Mesenchymal stem cell (in vitro differentiated cells and primary cell): ENCODE results near the gene TRIM66.
A peak's percentile ranks its signal among the peaks of the same experiment; 100 is the strongest.

ENCODE experiments used
- DNase-seq: peaks from one replicate; pipeline ENCODE4 v3.0.0-alpha.2; 2013
- H2AFZ ChIP-seq: one replicate; pipeline ENCODE4 v1.6.1; 2013; ENCODE audit warnings: low read depth, mild to moderate bottlenecking, control low read depth, inconsistent platforms, low read length, moderate library complexity
- H2AK5ac ChIP-seq: 2 replicates; pipeline ENCODE4 v1.6.1; 2013; ENCODE audit warnings: low read length, moderate library complexity, mild to moderate bottlenecking, inconsistent platforms; ENCODE audit not compliant: severe bottlenecking
- H2BK120ac ChIP-seq: one replicate; pipeline ENCODE4 v1.6.1; 2013; ENCODE audit warnings: low read depth, mild to moderate bottlenecking, inconsistent platforms, low read length, moderate library complexity
- H2BK12ac ChIP-seq, 2 experiments: one replicate each; pipeline ENCODE4 v1.6.1; 2013; ENCODE audit warnings: inconsistent platforms in 2 of 2, low read length in 2 of 2, mild to moderate bottlenecking in 2 of 2, moderate library complexity in 2 of 2, control low read depth in 1 of 2
- H2BK15ac ChIP-seq: one replicate; pipeline ENCODE4 v1.6.1; 2013; ENCODE audit warnings: mild to moderate bottlenecking, low read depth, inconsistent platforms; ENCODE audit not compliant: poor library complexity, severe bottlenecking
- H2BK5ac ChIP-seq: 2 replicates; pipeline ENCODE4 v1.6.1; 2013; ENCODE audit warnings: low read depth, mild to moderate bottlenecking, low read length, control low read depth, inconsistent platforms; ENCODE audit not compliant: poor library complexity, severe bottlenecking
- H3K14ac ChIP-seq, 2 experiments: one replicate each; pipeline ENCODE4 v1.6.1; 2013; ENCODE audit warnings: inconsistent platforms in 2 of 2, low read length in 2 of 2, control low read depth in 1 of 2, mild to moderate bottlenecking in 1 of 2, moderate library complexity in 1 of 2
- H3K18ac ChIP-seq, 2 experiments: one replicate each; pipeline ENCODE4 v1.6.1; 2013; ENCODE audit warnings: inconsistent platforms in 2 of 2, low read length in 2 of 2, control low read depth in 1 of 2, low read depth in 1 of 2, mild to moderate bottlenecking in 1 of 2
- H3K23ac ChIP-seq, 2 experiments: one replicate each; pipeline ENCODE4 v1.6.1; 2013; ENCODE audit warnings: inconsistent platforms in 2 of 2, low read length in 2 of 2, mild to moderate bottlenecking in 2 of 2, moderate library complexity in 2 of 2, control low read depth in 1 of 2
- H3K27ac ChIP-seq: 2 replicates; pipeline ENCODE4 v1.5.1; 2013; ENCODE audit warnings: mild to moderate bottlenecking, moderate library complexity, low read length, control low read depth, inconsistent platforms; ENCODE audit not compliant: poor library complexity, severe bottlenecking
- H3K27me3 ChIP-seq, 2 experiments: 2 replicates each; pipeline versions ENCODE4 v1.6.1 to v1.7.0; 2013; ENCODE audit warnings: low read length in 2 of 2, mild to moderate bottlenecking in 2 of 2, moderate library complexity in 2 of 2, control low read depth in 1 of 2, inconsistent platforms in 1 of 2; ENCODE audit not compliant: control insufficient read depth in 1 of 2, insufficient read depth in 1 of 2
- H3K36me3 ChIP-seq, 2 experiments: 2 replicates each; pipeline versions ENCODE4 v1.6.1 to v1.7.0; 2013; ENCODE audit warnings: low read length in 2 of 2, control low read depth in 1 of 2, inconsistent platforms in 1 of 2, low read depth in 1 of 2, mild to moderate bottlenecking in 1 of 2; ENCODE audit not compliant: insufficient read depth in 2 of 2, control insufficient read depth in 1 of 2
- H3K4ac ChIP-seq, 2 experiments: one replicate each; pipeline ENCODE4 v1.6.1; 2013; ENCODE audit warnings: inconsistent platforms in 2 of 2, low read length in 2 of 2, mild to moderate bottlenecking in 2 of 2, moderate library complexity in 2 of 2, control low read depth in 1 of 2, low read depth in 1 of 2
- H3K4me1 ChIP-seq: 2 replicates; pipeline ENCODE4 v1.6.1; 2013; ENCODE audit warnings: low read depth, low read length, control low read depth; ENCODE audit not compliant: control insufficient read depth, insufficient read depth
- H3K4me2 ChIP-seq: 2 replicates; pipeline ENCODE4 v1.6.1; 2013; ENCODE audit warnings: low read length, mild to moderate bottlenecking, inconsistent platforms; ENCODE audit not compliant: poor library complexity, severe bottlenecking
- H3K4me3 ChIP-seq, 2 experiments: 2 replicates each; pipeline versions ENCODE4 v1.5.1 to v1.7.0; 2013; ENCODE audit warnings: low read length in 2 of 2, mild to moderate bottlenecking in 2 of 2, control low read depth in 1 of 2, low read depth in 1 of 2; ENCODE audit not compliant: insufficient read depth in 1 of 2
- H3K79me1 ChIP-seq: replicated peaks from 2 replicates; pipeline ENCODE4 v1.6.1; 2013; ENCODE audit warnings: mild to moderate bottlenecking, control low read depth, low read length, inconsistent platforms; ENCODE audit not compliant: poor library complexity, severe bottlenecking
- H3K9ac ChIP-seq: 2 replicates; pipeline ENCODE4 v1.7.0; 2013; ENCODE audit warnings: mild to moderate bottlenecking, low read length, moderate library complexity
- H3K9me3 ChIP-seq: 2 replicates; pipeline ENCODE4 v1.7.0; 2013; ENCODE audit warnings: mild to moderate bottlenecking, low read length; ENCODE audit not compliant: control insufficient read depth
- H4K8ac ChIP-seq: one replicate; pipeline ENCODE4 v1.6.1; 2013; ENCODE audit warnings: inconsistent platforms, mild to moderate bottlenecking, low read length, moderate library complexity
- H4K91ac ChIP-seq: one replicate; pipeline ENCODE4 v1.6.1; 2013; ENCODE audit warnings: mild to moderate bottlenecking, low read length, inconsistent platforms
- WGBS: methylation state at CpG from one replicate; pipeline ENCODE4 v1.1.7; 2013; ENCODE audit warnings: mixed read lengths; 5-methylcytosine and 5-hydroxymethylcytosine counted together

TRIM66 gene

GRCh38 chr11:8573777-8574176, 108.7 kb downstream of the TRIM66 start:
- no peak overlapping the region for H2BK15ac ChIP-seq

GRCh38 chr11:8567602-8568198, 114.8 kb downstream of the TRIM66 start:
- no peak overlapping the region for H2BK5ac ChIP-seq
- no peak overlapping the region for H3K23ac ChIP-seq
- H2BK120ac ChIP-seq = no peak overlapping the region
- H3K4me3 ChIP-seq = no peak overlapping the region
- peaks cover 0 to 26% of the 10 kb centered on the region in 2 experiments for H3K27me3 ChIP-seq
- H2AK5ac ChIP-seq = no peak overlapping the region
- no peaks in the 10 kb centered on the region for H3K36me3 ChIP-seq
- H4K8ac ChIP-seq = no peak overlapping the region
- H3K9ac ChIP-seq = peak overlapping the region; percentile 35
- H3K9me3 ChIP-seq = no peaks in the 10 kb centered on the region
- WGBS = 56% methylated on average over 2 of the region's 2 CpGs
- H2BK15ac ChIP-seq = no peak overlapping the region
- H3K4me2 ChIP-seq = no peak overlapping the region
- H2AFZ ChIP-seq = no peak overlapping the region
- H3K4me1 ChIP-seq = no peaks in the 10 kb centered on the region
- H3K27ac ChIP-seq = no peak overlapping the region
- DNase-seq = no peak
- no peak overlapping the region for H2BK12ac ChIP-seq
- H3K79me1 ChIP-seq = no peaks in the 10 kb centered on the region
- no peak overlapping the region for H3K4ac ChIP-seq
- no peak overlapping the region for H3K18ac ChIP-seq
- no peak overlapping the region for H3K14ac ChIP-seq
- no peak overlapping the region for H4K91ac ChIP-seq

More at GRCh38 chr11:8573777-8574176, 108.7 kb downstream of the TRIM66 start:
- Histone ChIP-seq H3K4me3 (no peak overlapping the region), H2BK5ac (no peak overlapping the region), H2BK120ac (no peak overlapping the region), H3K4me2 (no peak overlapping the region), H4K8ac (no peak overlapping the region), H4K91ac (no peak overlapping the region), H3K79me1 (peaks cover 4% of the 10 kb centered on the region), H3K27me3 (no peaks in the 10 kb centered on the region), H3K18ac (no peak overlapping the region), H3K23ac (no peak overlapping the region), H3K36me3 (no peaks in the 10 kb centered on the region), H3K4ac (no peak overlapping the region), H3K9ac (no peak overlapping the region), H3K9me3 (peaks cover 5% of the 10 kb centered on the region), H3K27ac (no peak overlapping the region), H3K4me1 (no peaks in the 10 kb centered on the region), H2BK12ac (no peak overlapping the region), H2AK5ac (no peak overlapping the region), H2AFZ (no peak overlapping the region), H3K14ac (no peak overlapping the region)
- 100% methylated on average over 1 of the region's 1 CpG for WGBS
- no peak for DNase-seq

GRCh38 chr11:8566613-8567210, 115.8 kb downstream of the TRIM66 start:
- no peaks in the 10 kb centered on the region for H3K36me3 ChIP-seq
- 5% methylated on average over 3 of the region's 5 CpGs for WGBS
- H2BK120ac ChIP-seq = no peak overlapping the region
- no peak overlapping the region for H4K8ac ChIP-seq
- no peak overlapping the region for H3K4me3 ChIP-seq
- no peak overlapping the region for H3K18ac ChIP-seq
- H3K79me1 ChIP-seq = no peaks in the 10 kb centered on the region
- H3K14ac ChIP-seq = no peak overlapping the region
- no peaks in the 10 kb centered on the region for H3K4me1 ChIP-seq
- H2AK5ac ChIP-seq = no peak overlapping the region
- no peak overlapping the region for H3K23ac ChIP-seq
- H3K9me3 ChIP-seq = peaks cover 3% of the 10 kb centered on the region
- H2BK12ac ChIP-seq = no peak overlapping the region
- H3K27ac ChIP-seq = no peak overlapping the region
- H3K9ac ChIP-seq = no peak overlapping the region
- no peak overlapping the region for H3K4me2 ChIP-seq
- H2AFZ ChIP-seq = no peak overlapping the region
- no peak overlapping the region for H4K91ac ChIP-seq
- H3K4ac ChIP-seq = no peak overlapping the region
- peak; percentile 57 for DNase-seq
- H2BK15ac ChIP-seq = no peak overlapping the region
- no peak overlapping the region for H2BK5ac ChIP-seq
- peaks cover 0 to 26% of the 10 kb centered on the region in 2 experiments for H3K27me3 ChIP-seq

- H2BK5ac ChIP-seq = no peak overlapping the region
These were observed 117.9 kb downstream of the TRIM66 start for GRCh38 chr11:8564526-8564925.

More at GRCh38 chr11:8564526-8564925, 117.9 kb downstream of the TRIM66 start:
- Histone ChIP-seq H4K8ac (no peak overlapping the region), H2AFZ (no peak overlapping the region), H3K4me1 (no peaks in the 10 kb centered on the region), H3K4me2 (no peak overlapping the region), H3K27ac (no peak overlapping the region), H4K91ac (no peak overlapping the region), H3K9ac (no peak overlapping the region), H3K14ac (no peak overlapping the region), H3K18ac (no peak overlapping the region), H2AK5ac (no peak overlapping the region), H2BK120ac (no peak overlapping the region), H3K4ac (no peak overlapping the region), H3K9me3 (peaks cover 15% of the 10 kb centered on the region), H3K23ac (no peak overlapping the region), H2BK12ac (no peak overlapping the region), H3K36me3 (no peaks in the 10 kb centered on the region), H3K27me3 (peaks cover 0 to 32% of the 10 kb centered on the region in 2 experiments), H3K79me1 (no peaks in the 10 kb centered on the region), H2BK15ac (no peak overlapping the region), H3K4me3 (no peak overlapping the region)
- DNase-seq = no peak
- 80% methylated on average over 2 of the region's 2 CpGs for WGBS
